SU-DHL-6 (cell line): ENCODE measurements around the gene RETREG1.

Source experiments
- H2AFZ ChIP-seq: fragments of 200-600 bp; sonication (generic); 2 replicates; pipeline ENCODE4 v1.6.1; 2014; ENCODE audit warnings: low read depth, mild to moderate bottlenecking, moderate library complexity, mixed read lengths, antibody characterized with exemption, low read length; ENCODE audit not compliant: severe bottlenecking
- H3F3A ChIP-seq: fragments of 200-600 bp; shearing (Covaris generic); 2 replicates; pipeline ENCODE4 v1.6.0; 2016; ENCODE audit warnings: antibody characterized with exemption, mild to moderate bottlenecking; ENCODE audit not compliant: insufficient read depth
- H3K27ac ChIP-seq: fragments of 200-600 bp; sonication (generic); 2 replicates; pipeline ENCODE4 v1.5.1; 2016; ENCODE audit warnings: low read depth, mild to moderate bottlenecking, low read length, moderate library complexity, mixed read lengths
- H3K27me3 ChIP-seq: fragments of 200-600 bp; sonication (generic), shearing (Covaris generic); 2 replicates; pipeline ENCODE4 v1.6.0; 2014; ENCODE audit warnings: mild to moderate bottlenecking, low read length
- H3K36me3 ChIP-seq: fragments of 200-600 bp; sonication (generic); 2 replicates; pipeline ENCODE4 v1.6.1; 2014; ENCODE audit warnings: mild to moderate bottlenecking, low read length, mixed read lengths
- H3K4me2 ChIP-seq: fragments of 300-600, 200-600 bp; shearing (Covaris generic), sonication (generic); 2 replicates; pipeline ENCODE4 v1.6.0; 2014; ENCODE audit warnings: low read length, low read depth, mild to moderate bottlenecking; ENCODE audit not compliant: poor library complexity, severe bottlenecking
- H3K4me3 ChIP-seq: fragments of 200-600 bp; sonication (generic); 2 replicates; pipeline ENCODE4 v1.5.1; 2014; ENCODE audit warnings: antibody characterized with exemption, low read length, mild to moderate bottlenecking, mixed read lengths; ENCODE audit not compliant: insufficient read depth, poor library complexity, severe bottlenecking
- H3K79me2 ChIP-seq: fragments of 200-600 bp; sonication (generic); 2 replicates; pipeline ENCODE4 v1.6.1; 2014; ENCODE audit warnings: mild to moderate bottlenecking, low read length, moderate library complexity; ENCODE audit not compliant: insufficient read depth
- H3K9ac ChIP-seq: fragments of 200-600 bp; sonication (generic); 2 replicates; pipeline ENCODE4 v1.7.0; 2014; ENCODE audit warnings: mild to moderate bottlenecking, low read length
- H3K9me2 ChIP-seq: fragments of 200-600 bp; sonication (generic); replicated peaks from 2 replicates; pipeline ENCODE4 v1.6.1; 2014; ENCODE audit warnings: low read length; ENCODE audit not compliant: insufficient read depth
- H3K9me3 ChIP-seq: fragments of 200-600 bp; sonication (generic); 2 replicates; pipeline ENCODE4 v1.6.1; 2014; ENCODE audit warnings: low read length, mixed read lengths; ENCODE audit not compliant: insufficient read depth
- H4K20me1 ChIP-seq: fragments of 200-600 bp; sonication (generic); 2 replicates; pipeline ENCODE4 v1.6.1; 2014; ENCODE audit warnings: low read depth, mild to moderate bottlenecking, antibody characterized with exemption, low read length, moderate library complexity, mixed read lengths
- EZH2phosphoT487 ChIP-seq: fragments of 200-600 bp; sonication (generic), shearing (Covaris generic); conservative IDR thresholded peaks from 2 replicates; pipeline ENCODE4 v1.6.1; 2018; ENCODE audit warnings: mild to moderate bottlenecking, antibody characterized with exemption, low read length, moderate library complexity, mixed read lengths
- TF ChIP-seq, protein P1 (sequence below): fragments of 200-600 bp; sonication (generic); IDR thresholded peaks from one replicate; pipeline ENCODE4 v1.5.1; 2017; ENCODE audit warnings: antibody characterized with exemption, mild to moderate bottlenecking, low read length, moderate library complexity; ENCODE audit not compliant: insufficient read depth, poor library complexity, severe bottlenecking

The RETREG1 gene

DNA sequence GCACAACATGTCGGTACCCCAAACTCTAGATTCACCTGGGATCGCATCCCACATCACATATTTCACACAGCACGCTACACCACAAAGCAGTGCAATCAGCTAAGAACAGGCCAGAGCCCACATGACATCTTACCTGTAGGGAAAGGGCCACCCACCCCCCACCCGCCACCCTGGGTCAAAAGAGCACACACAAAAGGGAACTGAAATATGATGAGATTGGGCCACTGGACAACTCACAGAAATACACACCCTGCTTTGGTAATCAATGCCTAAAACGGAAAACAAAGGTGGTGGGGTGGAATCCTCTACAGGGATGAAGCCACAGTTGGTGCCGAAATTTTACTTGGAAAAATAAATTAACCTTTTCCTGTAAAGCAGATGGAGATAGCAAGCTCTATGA is 13.1 kb downstream of the RETREG1 start:
- Histone ChIP-seq H3F3A (no peaks in the 10 kb centered on the region), H3K9me2 (no peaks in the 10 kb centered on the region), H3K4me3 (no peak overlapping the region), H3K79me2 (no peaks in the 10 kb centered on the region), H3K9me3 (no peaks in the 10 kb centered on the region), H3K9ac (no peak overlapping the region), H2AFZ (no peak overlapping the region), H3K27ac (no peak overlapping the region), H3K36me3 (no peaks in the 10 kb centered on the region), H3K27me3 (no peaks in the 10 kb centered on the region), H3K4me2 (no peak overlapping the region), H4K20me1 (no peaks in the 10 kb centered on the region)
- TF ChIP-seq EZH2phosphoT487 = no peak

DNA sequence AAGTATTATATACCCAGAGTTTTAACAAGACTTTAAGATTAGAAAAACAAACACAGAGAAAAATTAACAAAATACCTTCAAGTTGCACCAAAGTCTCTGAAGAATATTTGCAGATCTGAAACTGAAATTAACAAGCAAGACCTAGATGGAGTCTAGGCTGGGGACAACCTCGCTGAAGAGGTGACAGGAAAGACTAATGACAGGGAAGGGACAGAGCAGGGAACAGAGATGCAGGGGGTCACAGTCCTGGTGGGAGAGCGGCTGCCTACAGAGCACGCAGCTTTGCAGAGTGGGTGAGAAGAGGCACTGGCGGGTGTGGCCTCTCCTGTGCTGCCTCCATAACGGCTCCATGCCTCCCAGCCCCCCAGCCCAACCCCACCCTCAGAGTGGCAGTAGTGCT is 13.5 kb downstream of the RETREG1 start:
- H3K4me2 ChIP-seq = no peak overlapping the region
- no peaks in the 10 kb centered on the region for H3K9me3 ChIP-seq
- no peak overlapping the region for H3K9ac ChIP-seq
- no peaks in the 10 kb centered on the region for H3K36me3 ChIP-seq
- no peak overlapping the region for H3K27ac ChIP-seq
- H4K20me1 ChIP-seq = no peaks in the 10 kb centered on the region
- TF ChIP-seq EZH2phosphoT487 = no peak
- TF ChIP-seq, protein P1, sequence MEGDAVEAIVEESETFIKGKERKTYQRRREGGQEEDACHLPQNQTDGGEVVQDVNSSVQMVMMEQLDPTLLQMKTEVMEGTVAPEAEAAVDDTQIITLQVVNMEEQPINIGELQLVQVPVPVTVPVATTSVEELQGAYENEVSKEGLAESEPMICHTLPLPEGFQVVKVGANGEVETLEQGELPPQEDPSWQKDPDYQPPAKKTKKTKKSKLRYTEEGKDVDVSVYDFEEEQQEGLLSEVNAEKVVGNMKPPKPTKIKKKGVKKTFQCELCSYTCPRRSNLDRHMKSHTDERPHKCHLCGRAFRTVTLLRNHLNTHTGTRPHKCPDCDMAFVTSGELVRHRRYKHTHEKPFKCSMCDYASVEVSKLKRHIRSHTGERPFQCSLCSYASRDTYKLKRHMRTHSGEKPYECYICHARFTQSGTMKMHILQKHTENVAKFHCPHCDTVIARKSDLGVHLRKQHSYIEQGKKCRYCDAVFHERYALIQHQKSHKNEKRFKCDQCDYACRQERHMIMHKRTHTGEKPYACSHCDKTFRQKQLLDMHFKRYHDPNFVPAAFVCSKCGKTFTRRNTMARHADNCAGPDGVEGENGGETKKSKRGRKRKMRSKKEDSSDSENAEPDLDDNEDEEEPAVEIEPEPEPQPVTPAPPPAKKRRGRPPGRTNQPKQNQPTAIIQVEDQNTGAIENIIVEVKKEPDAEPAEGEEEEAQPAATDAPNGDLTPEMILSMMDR = no peak
- H3K27me3 ChIP-seq = no peaks in the 10 kb centered on the region
- no peaks in the 10 kb centered on the region for H3F3A ChIP-seq
- H2AFZ ChIP-seq = no peak overlapping the region
- H3K9me2 ChIP-seq = no peaks in the 10 kb centered on the region
- no peak overlapping the region for H3K4me3 ChIP-seq
- no peaks in the 10 kb centered on the region for H3K79me2 ChIP-seq

DNA sequence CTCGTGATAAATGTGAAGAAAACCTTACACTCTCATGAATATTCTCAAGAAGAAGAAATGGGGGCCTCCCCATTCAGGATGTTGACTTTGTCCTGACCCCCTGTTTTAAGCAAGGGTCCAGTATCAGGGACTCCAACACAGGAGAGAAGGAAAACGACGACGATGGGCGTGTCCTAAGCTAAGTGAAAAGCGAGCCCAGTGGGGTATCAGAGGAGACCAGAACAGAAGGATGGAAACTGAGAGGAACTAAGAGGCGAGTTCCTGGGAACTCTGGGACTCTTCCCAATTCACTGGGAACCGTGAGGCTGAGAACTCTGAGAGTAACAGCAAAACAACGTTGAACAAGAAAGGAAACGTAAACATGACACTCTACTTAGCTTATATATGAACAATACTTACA is 14.6 kb downstream of the RETREG1 start:
- no peak overlapping the region for H3K4me2 ChIP-seq
- no peak overlapping the region for H3K9ac ChIP-seq
- no peaks in the 10 kb centered on the region for H3K9me3 ChIP-seq
- no peak overlapping the region for H3K27ac ChIP-seq
- no peaks in the 10 kb centered on the region for H3K36me3 ChIP-seq
- H3K79me2 ChIP-seq = no peaks in the 10 kb centered on the region
- no peaks in the 10 kb centered on the region for H3K27me3 ChIP-seq
- H3F3A ChIP-seq = no peaks in the 10 kb centered on the region
- H2AFZ ChIP-seq = no peak overlapping the region
- TF ChIP-seq EZH2phosphoT487 = no peak
- TF ChIP-seq, protein P1 = no peak
- no peak overlapping the region for H3K4me3 ChIP-seq
- H4K20me1 ChIP-seq = no peaks in the 10 kb centered on the region
- H3K9me2 ChIP-seq = no peaks in the 10 kb centered on the region

DNA sequence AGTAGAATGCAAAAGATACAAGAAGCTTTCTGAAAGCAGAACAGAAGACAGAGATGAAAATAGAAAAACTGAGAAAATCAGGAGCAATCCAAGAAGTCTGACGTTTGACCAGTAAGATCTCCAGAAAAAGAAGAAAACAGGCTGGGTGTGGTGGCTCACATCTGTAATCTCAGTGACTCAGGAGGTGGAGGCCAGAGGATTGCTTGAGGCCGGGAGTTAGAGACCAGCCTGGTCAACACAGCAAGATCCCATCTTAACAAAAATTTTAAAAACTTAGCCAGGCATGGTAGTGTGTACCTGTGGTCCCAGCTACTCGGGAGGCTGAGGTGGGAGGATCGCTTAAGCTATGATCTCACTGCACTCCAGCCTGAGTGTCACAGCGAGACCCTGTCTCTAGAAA is 15.9 kb downstream of the RETREG1 start:
- H3K27me3 ChIP-seq = no peaks in the 10 kb centered on the region
- TF ChIP-seq, protein P1 = no peak
- no peak for TF ChIP-seq EZH2phosphoT487
- H3K79me2 ChIP-seq = no peaks in the 10 kb centered on the region
- no peaks in the 10 kb centered on the region for H3K9me2 ChIP-seq
- H3K4me3 ChIP-seq = no peak overlapping the region
- H3K9me3 ChIP-seq = no peaks in the 10 kb centered on the region
- H4K20me1 ChIP-seq = no peaks in the 10 kb centered on the region
- H3K9ac ChIP-seq = no peak overlapping the region
- H3K36me3 ChIP-seq = no peaks in the 10 kb centered on the region
- no peaks in the 10 kb centered on the region for H3F3A ChIP-seq
- H3K27ac ChIP-seq = no peak overlapping the region
- no peak overlapping the region for H3K4me2 ChIP-seq
- no peak overlapping the region for H2AFZ ChIP-seq
